GM12892 (cell line): ENCODE measurements around the gene STAG3.
"Not testable (repeated sequence)": the region's sequence is repeated elsewhere in the genome, so short reads cannot be mapped to it uniquely, and the experiment has no call there.

ENCODE experiments used
- POLR2A ChIP-seq: IDR thresholded peaks from 2 replicates; pipeline ENCODE4 v1.6.1; 2011; ENCODE audit warnings: low read depth, low read length, control low read depth
- POLR2AphosphoS5 ChIP-seq: IDR thresholded peaks from 2 replicates; pipeline ENCODE4 v1.6.1; 2011; ENCODE audit warnings: low read depth, low read length, control low read depth
- TAF1 ChIP-seq: IDR thresholded peaks from 2 replicates; pipeline ENCODE4 v1.6.1; 2011; ENCODE audit warnings: low read depth, mild to moderate bottlenecking, control low read depth, low read length, borderline replicate concordance

GRCh38 chr7:100244988-100245605 lies 67.4 kb downstream of the STAG3 start:
- not testable (repeated sequence) for TF ChIP-seq POLR2A, TAF1, POLR2AphosphoS5
